ENCODE data around the gene PIP4K2A.
A peak's percentile ranks its signal among the peaks of the same experiment; 100 is the strongest.
"Not testable (repeated sequence)": the region's sequence is repeated elsewhere in the genome, so short reads cannot be mapped to it uniquely, and the experiment has no call there.

Gene PIP4K2A

DNA sequence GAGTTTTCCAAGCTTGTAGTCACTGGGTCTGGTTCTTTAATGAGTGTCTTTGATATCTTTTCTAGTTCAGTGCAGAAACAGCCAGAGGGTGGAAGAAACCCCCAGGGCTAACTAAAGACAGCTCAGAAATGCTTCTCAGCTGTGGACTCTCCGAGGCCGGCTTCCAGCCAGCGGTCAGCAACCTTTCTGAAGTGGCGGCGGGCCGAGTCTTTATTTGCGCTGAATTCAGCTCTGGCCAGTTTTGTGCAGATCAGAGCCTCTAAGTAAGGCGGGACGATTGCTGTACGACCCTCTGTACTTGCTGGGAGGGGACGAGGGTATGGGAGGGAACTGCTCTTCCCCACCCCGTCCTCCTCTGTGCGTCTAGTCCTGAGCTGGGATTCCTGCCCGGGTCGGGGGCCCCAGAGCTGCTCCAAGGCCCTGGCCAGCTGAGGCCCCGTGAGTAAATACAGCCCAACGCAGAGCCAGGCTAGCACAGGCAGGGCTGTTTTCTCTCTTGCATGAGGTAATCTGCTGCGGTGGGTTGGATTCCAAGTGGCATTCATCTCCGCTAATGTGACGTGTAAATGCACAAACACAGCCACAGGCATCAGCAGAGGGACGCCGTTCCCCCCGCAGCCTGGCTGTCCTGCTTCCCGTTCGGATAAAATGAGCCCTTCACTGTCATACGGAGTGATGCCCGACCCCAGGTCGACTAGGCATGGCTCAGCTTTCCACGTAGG lies 159.8 kb downstream of the PIP4K2A start:
- DNase-seq (ENCODE audit: low read depth in 2 of 2) = no peak

DNA sequence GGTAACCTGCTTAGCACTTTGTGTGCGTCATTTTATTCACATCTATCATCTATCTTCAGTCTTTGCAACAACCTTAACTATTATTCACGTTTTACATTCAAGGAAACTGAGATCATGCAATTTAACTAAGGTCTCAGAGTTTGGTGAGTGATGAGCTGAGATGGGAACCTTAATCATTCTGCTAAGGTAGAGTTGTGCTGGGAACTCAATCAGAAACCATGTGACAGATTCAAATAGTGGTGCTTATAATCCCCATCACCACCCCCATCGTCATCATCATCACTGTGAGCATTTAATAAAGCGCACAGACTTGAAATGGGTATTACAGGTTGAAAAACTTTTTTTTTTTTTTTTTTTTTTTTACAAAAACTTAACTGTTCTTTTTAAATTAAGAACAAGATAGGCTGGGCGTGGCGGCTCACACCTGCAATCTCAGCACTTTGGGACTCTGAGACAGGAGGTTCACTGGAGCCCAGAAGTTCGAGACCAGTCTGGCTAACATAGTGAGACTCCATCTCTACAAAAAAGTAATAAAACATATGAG lies 160.9 kb downstream of the PIP4K2A start:
- no peak for DNase-seq (ENCODE audit: low read depth in 2 of 2)

DNA sequence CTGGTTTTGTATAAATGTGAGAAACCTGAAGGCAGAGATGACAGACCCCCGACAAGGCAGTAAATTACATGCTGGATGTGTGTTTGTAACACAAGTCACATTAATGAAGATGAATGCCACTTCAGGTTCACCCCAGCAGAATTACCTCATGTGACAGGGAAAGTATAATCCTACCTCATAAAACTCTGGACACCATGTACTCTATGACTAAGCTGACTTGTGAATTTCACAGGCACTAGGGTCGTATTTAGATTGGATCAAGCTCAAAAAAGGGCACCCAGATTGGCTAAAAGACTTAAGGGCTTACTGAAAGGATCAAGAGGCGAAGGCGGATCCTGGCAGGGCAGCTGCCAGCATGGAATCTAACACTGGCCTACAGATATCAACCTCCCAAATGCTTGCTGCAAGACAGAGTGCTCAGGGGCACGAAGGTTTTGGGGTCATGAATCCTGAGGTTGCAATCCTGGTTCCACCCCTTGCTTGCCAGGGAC lies 161.4 kb downstream of the PIP4K2A start:
- DNase-seq (ENCODE audit: low read depth in 2 of 2) = no peak

DNA sequence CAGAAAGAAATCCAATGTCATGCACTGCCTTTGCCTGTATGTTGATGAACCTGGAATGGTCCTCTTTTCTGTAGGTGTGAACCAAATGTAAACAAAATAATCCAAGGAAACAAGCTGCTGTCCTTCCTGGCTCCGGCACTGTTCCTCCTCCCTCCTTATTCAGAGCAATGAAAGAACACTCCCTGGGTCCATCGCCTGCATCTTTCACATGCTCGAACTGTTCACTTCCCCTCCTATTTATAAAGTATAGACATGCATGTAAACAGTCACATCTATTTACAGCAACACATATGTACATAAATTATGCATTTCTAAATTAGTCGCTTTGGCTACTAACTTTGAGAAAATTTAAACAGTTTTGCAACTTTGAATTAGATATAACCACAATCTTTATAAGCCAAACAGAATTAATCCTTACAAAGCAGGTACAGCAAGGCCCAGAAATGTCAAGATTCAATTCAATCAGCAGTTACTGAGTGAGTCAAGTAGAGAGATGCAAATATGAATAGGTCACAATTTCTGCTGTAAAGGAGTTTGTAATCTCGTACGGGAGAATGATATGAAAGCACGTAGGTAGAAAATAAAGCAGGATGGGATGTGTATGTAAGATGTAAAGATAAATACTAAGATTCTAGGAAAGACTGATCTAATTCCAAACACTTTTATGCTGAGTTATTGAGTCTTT lies 162.6 kb downstream of the PIP4K2A start:
- no peak for DNase-seq (ENCODE audit: low read depth in 2 of 2)

- DNase-seq (ENCODE audit: low read depth in 2 of 2) = peak; percentile 21 to 53
Observed at GRCh38 chr10:22550732-22551131, 163.6 kb downstream of the PIP4K2A start.

DNA sequence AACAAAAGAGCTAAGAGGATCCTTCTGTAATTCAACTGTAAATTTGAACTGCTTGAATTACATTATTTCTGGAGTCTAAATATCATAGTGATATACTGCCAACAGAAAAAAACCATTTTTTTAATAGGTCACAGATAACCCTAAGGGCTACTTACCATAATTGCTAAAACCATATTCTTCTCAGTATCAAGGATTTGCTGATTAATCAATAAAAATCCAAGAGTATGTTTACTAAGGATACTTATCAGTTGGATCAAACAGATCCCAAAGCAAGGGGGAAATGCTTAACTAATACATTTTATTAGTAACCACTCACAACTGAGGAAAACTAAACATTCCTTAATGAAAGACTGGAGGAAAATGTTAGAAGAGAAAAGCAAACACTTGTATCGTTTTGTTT lies 166.0 kb downstream of the PIP4K2A start:
- no peak for DNase-seq (ENCODE audit: low read depth in 2 of 2)

- DNase-seq (ENCODE audit: low read depth in 2 of 2) = no peak
Observed at GRCh38 chr10:22545643-22546042, 168.7 kb downstream of the PIP4K2A start.

DNA sequence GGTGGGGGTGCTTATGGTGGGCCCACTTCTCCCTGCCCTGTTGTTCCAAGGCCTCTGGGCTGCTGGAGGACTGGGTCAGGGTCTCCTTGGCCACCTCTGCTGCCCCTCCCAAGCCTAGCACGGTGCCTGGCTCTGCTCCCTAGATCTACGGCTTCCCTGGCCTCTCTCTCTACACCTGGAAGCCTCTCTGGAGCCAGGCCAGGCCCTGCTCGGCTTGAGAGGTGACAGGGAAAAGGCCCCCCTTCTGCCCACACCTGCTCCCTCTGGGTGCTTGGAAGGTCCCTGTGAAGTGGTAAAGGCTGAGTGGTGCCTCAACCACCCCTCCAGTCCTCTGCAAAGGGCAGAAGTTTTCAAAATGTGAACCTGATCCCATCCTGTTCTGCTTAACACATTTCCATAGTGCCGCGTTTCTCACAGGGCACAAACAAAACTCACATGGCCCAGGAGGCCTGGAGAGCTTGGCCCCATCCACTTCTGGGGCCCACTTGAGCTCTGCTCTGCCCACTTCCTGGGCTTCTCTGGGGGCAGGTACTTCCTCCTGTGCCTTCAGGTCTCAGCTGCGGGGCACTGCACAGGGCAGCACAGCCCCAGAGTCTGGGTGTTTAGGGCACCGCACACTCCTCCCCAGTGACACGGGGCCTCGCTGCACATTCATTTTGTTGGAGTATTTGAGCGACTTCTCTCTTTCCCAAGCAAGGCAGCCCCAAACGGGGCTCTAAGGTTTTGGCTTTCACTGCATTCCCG lies 169.9 kb downstream of the PIP4K2A start:
- DNase-seq (ENCODE audit: low read depth in 2 of 2) = no peak

DNA sequence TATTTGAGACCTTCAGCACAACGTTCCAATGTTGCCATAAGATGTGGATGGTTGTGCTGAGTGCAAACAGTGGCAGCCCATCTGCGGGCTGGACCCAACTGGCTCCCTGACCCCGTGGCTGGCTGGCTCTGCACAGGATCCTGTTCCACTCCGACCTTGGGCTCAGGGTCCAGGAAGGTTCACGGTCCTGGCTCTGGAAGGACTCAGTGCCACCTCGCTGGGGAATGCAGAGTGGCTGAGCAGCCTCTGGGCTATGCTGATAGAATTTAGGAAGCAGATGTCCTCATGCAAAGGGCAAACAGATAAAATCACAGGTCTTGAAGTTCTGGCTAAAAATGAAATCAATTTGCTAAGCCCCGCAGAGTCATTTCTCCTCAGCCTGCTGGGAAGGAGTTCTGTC lies 171.6 kb downstream of the PIP4K2A start:
- DNase-seq (ENCODE audit: low read depth in 2 of 2) = no peak

DNA sequence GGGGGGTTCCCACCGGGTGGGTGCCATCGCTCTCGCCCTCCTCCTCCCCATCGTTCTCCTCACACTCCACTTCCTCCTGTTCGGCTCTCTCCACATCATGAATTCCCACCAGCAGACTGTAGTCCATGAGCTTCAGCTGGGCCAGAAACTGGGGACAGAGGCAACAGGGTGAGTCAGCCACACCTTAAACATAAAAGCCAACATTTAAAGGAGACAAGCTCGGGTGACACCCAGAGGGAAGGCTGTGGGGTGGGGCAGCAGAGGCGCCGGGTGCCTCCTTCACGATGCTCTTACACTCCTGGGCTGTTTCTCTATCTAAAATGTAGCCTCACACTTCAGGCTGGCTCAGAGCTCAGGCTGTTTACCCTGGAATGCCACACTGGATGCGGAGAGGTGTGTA lies 172.5 kb downstream of the PIP4K2A start:
- DNase-seq (ENCODE audit: low read depth in 2 of 2) = no peak

GRCh38 chr10:22539579-22540298 lies 174.6 kb downstream of the PIP4K2A start:
- DNase-seq (ENCODE audit: low read depth in 2 of 2) = no peak

DNA sequence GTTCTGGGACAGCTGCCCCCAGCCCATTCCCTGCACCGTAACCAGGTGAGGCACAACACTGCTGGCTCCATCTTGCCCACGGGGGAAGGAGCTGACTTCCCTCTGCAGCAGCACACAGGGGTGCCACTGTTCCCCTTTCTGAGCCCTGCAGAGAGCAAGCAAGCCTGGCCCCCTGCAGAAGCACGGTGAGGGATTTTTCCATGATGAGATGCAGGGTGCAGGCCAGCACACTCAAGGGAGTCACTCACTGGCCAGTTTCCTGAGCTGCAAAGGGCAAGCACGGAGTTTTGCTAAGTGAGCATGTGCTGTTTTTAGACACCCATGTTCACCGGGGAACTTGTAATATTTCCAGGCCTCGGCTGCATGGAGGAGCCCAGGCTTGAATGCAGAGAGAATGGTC lies 176.6 kb downstream of the PIP4K2A start:
- DNase-seq (ENCODE audit: low read depth in 2 of 2) = no peak

- no peak for DNase-seq (ENCODE audit: low read depth in 2 of 2)
Observed at GRCh38 chr10:22536620-22537019, 177.8 kb downstream of the PIP4K2A start.

DNA sequence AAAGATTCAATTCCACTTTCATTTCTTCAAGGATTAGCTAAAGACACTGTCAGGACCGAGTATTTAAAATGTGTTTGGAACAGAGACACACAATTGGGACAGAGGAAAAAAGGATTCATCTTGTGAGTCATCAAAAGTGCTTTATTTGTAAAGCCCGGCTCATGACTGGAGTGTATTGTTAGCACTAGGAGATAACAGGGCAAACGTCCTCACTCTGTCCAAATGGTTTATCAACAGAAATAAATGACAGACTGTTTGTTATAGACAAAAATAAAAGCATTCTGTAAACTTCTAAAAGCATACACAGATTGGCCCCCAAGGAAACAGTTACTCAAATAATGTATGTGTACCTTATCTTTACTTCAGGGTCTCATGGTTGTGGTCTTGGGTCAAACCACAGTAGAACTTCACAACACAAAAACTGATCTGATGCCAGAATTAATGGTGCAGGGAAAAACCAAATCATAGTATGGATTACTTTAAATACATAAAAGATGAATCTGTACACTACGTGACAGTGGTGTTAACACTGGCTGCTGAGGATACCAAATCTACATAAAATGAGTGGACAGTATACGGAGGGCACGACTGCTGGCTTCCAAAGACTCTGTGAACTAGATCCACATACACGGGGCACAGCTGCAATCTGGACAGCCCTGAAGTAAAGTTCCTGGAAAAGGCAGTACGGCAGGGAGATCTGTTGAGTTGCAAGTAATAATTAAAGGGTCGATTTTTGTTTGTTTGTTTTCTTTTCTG lies 179.4 kb downstream of the PIP4K2A start:
- DNase-seq (ENCODE audit: low read depth in 2 of 2) = no peak

DNA sequence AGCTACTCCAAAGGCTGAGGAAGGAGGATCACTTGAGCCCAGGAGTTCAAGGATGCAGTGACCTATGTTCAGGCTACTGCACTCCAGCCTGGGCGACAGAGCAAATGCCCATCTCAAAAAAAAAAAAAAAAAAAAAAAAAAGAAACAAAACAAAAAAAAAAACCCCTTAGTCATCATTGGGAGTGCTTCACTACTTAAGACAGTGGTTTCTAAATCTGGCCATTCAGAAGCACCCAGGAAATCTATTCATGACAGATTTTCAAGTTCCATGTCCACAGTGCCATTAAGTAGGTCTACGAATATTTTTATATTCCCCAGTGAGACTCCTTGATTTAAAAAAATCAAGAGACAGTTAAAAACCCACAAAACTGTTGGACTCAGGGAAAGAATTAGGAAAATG lies 182.9 kb downstream of the PIP4K2A start:
- DNase-seq (ENCODE audit: low read depth in 2 of 2) = no peak

DNA sequence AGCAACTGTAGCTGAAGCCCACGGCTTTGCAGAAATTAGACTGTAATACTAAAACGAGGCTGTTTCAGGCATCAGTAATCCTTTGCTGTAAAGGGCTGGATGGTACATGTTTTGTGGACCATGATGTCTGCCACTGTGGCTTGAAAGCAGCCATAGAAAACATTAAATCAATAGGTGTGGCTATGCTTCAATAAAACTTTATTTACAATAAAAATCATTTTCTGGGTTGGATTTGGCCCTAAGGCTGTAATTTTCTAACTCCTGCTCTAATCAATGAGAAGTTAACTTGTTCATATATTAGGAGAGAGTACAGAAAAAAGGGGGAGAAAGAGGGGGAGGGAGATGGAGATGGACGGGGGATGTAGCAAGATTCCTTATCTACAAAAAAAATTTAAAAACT lies 183.4 kb downstream of the PIP4K2A start:
- no peak for DNase-seq (ENCODE audit: low read depth in 2 of 2)

- no peak for DNase-seq (ENCODE audit: low read depth in 2 of 2)
Observed at GRCh38 chr10:22527520-22527919, 186.9 kb downstream of the PIP4K2A start.

- DNase-seq (ENCODE audit: low read depth in 2 of 2) = not testable (repeated sequence)
Observed at GRCh38 chr10:22524333-22524732, 190.0 kb downstream of the PIP4K2A start.

GRCh38 chr10:22520645-22521044 lies 193.7 kb downstream of the PIP4K2A start:
- DNase-seq (ENCODE audit: low read depth in 2 of 2) = not testable (repeated sequence)

- DNase-seq (ENCODE audit: low read depth in 2 of 2) = no peak
Observed at GRCh38 chr10:22518167-22518724, 196.1 kb downstream of the PIP4K2A start.

DNA sequence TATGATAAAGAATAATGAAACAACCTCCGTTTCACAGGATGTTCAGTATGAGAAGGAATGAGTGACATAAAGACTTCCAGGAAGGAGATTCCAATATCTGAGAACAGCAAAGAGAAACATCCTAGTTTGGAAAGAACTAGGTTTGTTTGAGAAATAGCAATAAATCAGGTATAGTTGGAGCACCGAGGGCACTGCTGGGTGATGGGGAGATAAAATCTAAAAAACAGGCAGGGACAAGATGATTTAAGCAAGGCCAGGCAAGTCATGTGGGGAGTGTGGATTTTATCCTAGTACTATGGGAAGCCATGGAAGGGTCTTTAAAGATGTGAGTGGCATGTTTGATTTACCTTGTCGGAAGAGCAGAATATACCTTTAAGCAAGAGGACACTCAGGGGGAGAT lies 199.4 kb downstream of the PIP4K2A start:
- DNase-seq (ENCODE audit: low read depth in 2 of 2) = no peak

Data from stimulated activated CD4-positive, alpha-beta T cell treated with anti-CD3 and anti-CD28 coated beads, Interleukin-12 subunit alpha, Interleukin-12 subunit beta, amount 100 ng/mL, for 24 hours (primary cell).